Measurements from ENCODE around the gene DDTL.
"Not testable (repeated sequence)": the region's sequence is repeated elsewhere in the genome, so short reads cannot be mapped to it uniquely, and the experiment has no call there.

The DDTL gene

DNA sequence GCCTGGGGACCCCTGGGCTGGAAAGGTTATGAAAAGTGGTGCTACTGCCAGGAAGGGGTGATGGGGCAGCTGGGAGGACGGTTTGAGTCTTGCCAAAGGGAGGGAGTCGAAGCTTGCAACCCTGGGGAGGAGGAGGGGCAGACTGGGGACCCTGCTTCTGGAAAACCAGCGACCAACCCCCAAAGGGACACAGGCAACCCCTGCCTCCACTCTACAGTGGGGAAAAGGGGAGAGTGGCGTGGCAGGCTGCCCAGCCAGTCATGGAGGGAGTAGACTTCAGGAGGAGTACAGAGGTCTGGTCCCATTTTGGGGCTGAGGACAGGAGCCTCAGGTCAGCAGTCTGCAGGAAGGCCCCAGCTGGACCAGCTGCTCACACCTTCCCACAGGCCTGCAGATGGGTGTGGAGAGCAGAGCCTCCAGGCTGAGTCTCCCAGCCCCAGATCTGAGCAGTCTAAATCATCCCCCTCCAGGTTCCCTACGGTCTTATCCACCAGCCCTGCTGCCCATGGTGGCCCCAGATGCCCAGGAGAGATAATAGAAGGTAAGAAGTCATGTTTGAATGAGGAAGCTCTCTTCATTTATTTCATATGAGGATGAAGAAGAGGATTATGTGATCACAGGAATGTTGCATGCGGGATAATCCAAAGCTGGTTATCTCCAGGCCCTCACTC is 4.3 kb downstream of the DDTL start:
- DNase-seq: no peak

DNA sequence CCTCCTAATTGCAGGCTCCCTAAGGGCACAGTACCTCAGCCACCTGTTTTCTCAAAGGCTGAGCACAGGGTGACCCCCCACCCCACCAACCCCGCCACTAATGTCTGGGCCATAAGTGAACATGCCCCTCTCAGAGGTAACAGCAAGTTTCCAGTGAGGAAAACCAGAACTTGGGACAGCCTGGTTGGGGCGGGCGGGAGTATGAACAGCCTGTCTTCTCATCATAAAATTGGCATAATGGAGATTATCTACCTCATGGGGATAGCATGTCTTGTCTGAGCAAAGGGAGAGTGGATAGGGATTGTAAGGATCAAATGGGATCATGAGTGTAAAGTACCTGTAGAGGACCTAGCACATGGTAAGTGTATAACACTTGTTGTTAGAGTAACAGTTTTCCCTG is 5.2 kb downstream of the DDTL start:
- not testable (repeated sequence) for DNase-seq

- not testable (repeated sequence) for DNase-seq
Observed at GRCh38 chr22:23974345-23974744, 7.7 kb downstream of the DDTL start, which contains the start of gene DDT. DDT (minus strand) TSS chr22:23974441; CDS start chr22:23974414, 27 bp downstream.

GRCh38 chr22:23974836-23975352 is 8.2 kb downstream of the DDTL start:
- DNase-seq: not testable (repeated sequence)

- DNase-seq: not testable (repeated sequence)
Observed at GRCh38 chr22:23977304-23977703, 10.6 kb downstream of the DDTL start.

DNA sequence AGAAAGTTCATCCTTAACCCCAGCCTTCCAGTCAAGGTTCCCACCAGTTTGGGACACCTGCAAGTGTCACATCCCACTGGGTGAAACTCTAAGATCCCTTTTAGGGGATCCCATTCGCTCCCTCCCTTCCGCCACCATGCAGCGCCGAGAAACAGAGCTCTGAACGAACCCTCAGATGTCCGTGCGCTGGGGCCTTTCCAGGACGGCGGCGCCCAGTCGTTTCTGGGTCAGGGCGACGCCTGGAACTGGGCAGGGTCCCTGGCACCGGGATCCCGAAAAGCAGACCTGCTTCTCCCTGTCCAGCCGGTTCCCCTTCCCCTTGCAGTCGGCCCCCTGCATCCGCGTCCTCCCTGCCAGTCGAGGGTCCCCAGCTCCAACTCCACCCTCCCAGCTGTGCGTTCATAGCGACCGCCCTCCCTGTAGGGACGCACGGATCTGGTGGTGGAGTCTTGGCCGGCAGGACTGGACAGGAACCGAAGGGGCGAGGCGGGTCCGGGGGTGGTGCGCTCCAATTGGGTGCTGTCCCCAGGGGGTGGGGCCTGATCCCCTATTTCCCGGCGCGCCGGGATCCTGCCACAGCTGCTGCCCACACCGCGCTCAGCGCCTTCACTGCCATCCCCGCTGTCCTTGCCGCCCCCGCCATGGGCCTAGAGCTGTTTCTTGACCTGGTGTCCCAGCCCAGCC is 13.0 kb downstream of the DDTL start, which contains the start of gene GSTT2:
Gene GSTT2, plus strand, starts transcription at position 578 of the 684 bp plus-strand sequence.
- not testable (repeated sequence) for DNase-seq

DNA sequence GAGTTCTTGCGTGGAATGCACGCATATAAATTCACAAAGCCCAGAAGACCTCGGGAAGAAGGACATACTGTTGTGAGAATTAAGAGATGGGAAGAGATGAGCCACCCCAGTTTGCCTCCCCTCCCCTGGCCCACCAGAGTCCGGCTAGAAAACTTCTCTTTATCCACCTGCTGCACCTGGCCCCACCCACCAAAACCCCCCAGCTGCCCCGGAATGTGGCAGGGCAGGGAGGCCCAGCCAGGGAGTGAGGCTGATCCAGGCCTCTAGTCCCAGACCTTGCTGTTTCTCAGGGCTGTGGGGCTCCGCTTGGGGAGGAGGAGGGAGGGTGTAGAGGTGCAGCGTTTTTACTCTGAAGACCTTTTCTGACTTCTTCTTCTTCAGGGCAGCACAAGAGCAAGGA is 13.9 kb downstream of the DDTL start:
- DNase-seq: not testable (repeated sequence)

- no peak for DNase-seq
Observed at GRCh38 chr22:23984430-23984829, 17.7 kb downstream of the DDTL start.

GRCh38 chr22:23986089-23986488 is 19.4 kb downstream of the DDTL start:
- not testable (repeated sequence) for DNase-seq

- not testable (repeated sequence) for DNase-seq
Observed at GRCh38 chr22:23986538-23987178, 20.0 kb downstream of the DDTL start.

DNA sequence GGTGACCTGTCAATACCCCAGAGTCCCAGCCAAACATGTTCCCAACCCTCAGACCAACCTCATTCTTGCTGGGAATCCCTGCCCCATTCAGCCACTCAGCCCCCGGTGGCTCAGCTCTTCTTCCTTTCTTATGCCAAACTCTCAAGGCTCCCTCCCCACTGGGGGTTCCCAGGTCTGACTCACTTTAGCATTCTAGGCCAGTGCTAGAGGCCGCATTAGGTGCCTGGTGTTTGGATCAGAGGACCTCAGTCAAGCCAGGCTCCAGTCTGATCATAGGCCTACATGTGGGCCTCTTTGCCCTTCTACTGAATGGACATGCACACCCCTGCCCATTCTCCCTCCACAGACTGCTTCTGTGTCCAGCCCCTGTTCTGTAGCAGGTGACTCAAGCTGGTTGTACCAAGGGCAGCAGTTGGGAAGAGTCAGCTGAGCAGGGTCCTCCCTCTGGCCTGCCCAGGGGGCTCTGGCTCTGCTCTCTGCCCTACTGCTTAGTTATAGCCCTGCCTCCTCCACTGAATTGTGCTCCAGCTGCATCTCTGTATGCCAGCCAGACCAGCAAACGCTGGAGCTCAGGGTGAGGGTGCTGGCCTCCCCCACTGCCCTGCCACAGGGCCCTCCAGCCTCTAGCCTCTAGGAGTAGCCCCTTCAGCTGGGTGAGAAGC is 23.0 kb downstream of the DDTL start:
- not testable (repeated sequence) for DNase-seq

DNA sequence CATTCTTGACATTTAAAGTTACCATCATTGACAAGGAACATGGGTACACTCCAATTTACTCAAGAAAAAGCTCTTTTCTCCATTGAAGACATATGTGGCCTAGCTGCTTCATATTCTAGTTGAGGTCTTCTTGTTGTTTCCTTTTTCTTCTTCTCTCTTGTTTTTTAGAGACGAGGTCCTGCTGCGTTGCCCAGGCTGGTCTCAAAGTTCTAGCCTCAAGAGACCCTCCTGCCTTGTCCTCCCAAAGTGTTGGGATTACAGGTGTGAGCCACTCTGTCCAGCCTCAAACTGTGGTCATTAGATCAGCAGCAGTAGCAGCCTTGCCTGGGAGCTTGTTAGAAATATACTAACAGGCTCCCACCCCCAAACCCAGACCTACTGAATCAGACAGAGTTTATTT is 26.4 kb downstream of the DDTL start:
- DNase-seq: not testable (repeated sequence)

- DNase-seq: not testable (repeated sequence)
Observed at GRCh38 chr22:23993581-23994177, 27.0 kb downstream of the DDTL start.

DNA sequence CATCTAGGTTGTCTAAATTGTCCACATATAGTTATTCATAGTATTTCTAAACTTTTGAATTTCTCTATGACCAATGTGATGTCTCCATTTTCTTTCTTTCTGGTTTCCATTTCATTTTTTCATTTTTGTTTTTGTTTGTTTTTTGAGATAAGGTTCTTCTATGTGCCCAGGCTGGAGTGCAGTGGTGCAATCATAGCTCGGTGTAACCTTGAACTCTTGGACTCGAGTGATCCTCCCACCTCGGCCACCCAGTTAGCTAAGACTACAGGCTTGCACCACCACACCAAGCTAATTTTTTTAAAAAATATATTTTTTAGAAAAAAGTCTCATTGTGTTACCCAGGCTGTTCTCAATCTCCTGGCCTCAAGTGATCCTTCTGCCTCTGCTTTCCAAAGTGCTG is 30.4 kb downstream of the DDTL start:
- no peak for DNase-seq

GRCh38 chr22:23999779-24000178 is 33.1 kb downstream of the DDTL start:
- DNase-seq: not testable (repeated sequence)

DNA sequence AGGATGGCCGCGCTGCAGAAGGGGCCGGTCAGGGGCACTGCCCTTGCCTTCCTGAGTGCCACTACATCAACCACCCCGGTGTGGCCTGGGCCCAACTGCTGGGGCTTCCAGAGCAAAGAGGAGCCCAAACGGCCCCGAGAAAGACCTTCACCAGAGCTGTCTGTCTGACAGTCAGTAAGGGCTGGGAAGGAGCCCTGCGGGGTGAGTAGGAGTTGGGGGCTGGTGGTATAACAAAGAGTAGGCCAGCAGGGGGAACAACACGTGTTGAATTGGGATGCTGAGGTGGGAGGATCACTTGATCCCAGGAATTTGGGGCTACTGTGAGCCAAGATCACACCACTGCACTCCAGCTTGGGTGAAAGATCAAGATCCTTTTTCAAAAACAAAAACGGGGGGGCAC is 34.6 kb downstream of the DDTL start:
- DNase-seq: no peak

DNA sequence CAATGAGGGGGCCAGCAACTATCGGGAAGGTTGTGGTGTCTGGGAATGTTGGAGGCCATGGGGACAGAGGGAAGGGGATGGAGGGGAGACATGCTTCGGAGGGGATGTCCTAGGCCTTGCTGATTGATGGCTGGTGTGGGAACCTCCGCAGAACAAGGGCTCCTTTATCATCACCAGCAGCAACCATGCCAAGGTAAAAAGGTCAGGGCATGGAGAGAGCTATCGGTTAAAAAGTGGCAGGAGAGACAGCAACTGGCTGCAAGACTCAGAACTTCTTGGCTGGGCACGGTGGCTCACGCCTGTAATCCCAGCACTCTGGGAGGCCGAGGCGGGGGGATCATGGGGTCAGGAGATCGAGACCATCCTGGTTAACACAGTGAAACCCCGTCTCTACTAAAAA is 35.6 kb downstream of the DDTL start:
- DNase-seq: no peak

GRCh38 chr22:24002851-24003250 is 36.2 kb downstream of the DDTL start:
- no peak for DNase-seq

DNA sequence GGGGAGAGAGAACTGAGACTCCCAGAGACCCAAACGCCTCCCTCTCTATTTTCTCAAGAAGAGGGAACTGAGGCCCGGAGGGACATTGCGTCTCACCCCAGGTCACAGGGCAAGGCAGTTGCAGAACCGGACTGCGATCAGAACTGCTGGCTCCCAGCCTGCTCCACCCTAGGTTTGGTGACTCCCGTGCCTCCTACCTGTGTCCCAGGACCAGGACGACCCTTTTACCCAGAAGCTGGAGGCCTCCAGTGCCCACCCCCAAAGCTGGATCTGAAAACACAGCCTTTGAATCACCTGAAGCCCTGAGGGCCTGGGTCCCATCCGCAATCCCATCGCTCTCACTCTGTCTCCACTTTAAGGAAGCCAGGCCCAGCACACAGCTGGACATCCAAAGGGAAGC is 37.2 kb downstream of the DDTL start:
- no peak for DNase-seq

GRCh38 chr22:24005201-24005600 is 38.5 kb downstream of the DDTL start, which contains the start of gene GSTT4:
GSTT4 (minus strand) TSS chr22:24005453; CDS start chr22:24005356, 97 bp downstream.
- no peak for DNase-seq

GRCh38 chr22:24006207-24006913 is 39.7 kb downstream of the DDTL start:
- DNase-seq: no peak

- DNase-seq: no peak
Observed at GRCh38 chr22:24006914-24007214, 40.2 kb downstream of the DDTL start.
